ENCODE data around the gene IFFO2. TPM values are rescaled to one million over a fixed set of nuclear protein-coding genes. Genes with fewer than 3 reads are reported as not detected.

The IFFO2 gene
- total and polyA plus RNA-seq, 10 of the 15 experiments (the other 5 are each of a cell fraction or from before 2014, with no cell fraction given), result 1.2 to 18.4 (median 6.7) TPM

- Histone ChIP-seq H4K20me1 (ENCODE audit: control insufficient read depth, insufficient read depth) (no peaks in the 10 kb centered on the region), H3K4me3 (no peak overlapping the region), H3K27me3 (replicated peaks in 1 of 2; ENCODE audit: control insufficient read depth in 2 of 2, insufficient read depth in 2 of 2, low read length in 1 of 2) (no peaks in the 10 kb centered on the region), H3K79me2 (ENCODE audit: control insufficient read depth, insufficient read depth, low read length) (no peaks in the 10 kb centered on the region), H3K9ac (ENCODE audit: control insufficient read depth, insufficient read depth, low read length) (no peak overlapping the region), H3K4me2 (ENCODE audit: control insufficient read depth, insufficient read depth) (no peak overlapping the region), H3K4me1 (ENCODE audit: control insufficient read depth, insufficient read depth, low read length) (peaks cover 5% of the 10 kb centered on the region), H3K9me3 (replicated peaks; ENCODE audit: control insufficient read depth, insufficient read depth, low read length) (no peaks in the 10 kb centered on the region; the same call in 2 of the 3 replicates), H3K36me3 (ENCODE audit: control insufficient read depth in 2 of 2, insufficient read depth in 2 of 2, low read length in 1 of 2) (peaks cover 5 to 16% of the 10 kb centered on the region in 2 experiments), H3K27ac (ENCODE audit: control insufficient read depth, insufficient read depth) (no peak overlapping the region), H2AFZ (ENCODE audit: control insufficient read depth, low read depth, low read length) (no peak overlapping the region)
- ChIA-PET CTCF (interaction anchor here (0.6 to 5.4 kb wide), 45 partner anchors 10 to 336 kb away, joined by 3 to 117 read pairs (median 6); partner anchors contain the start of genes ALDH4A1, IFFO2 and UBR4), RAD21 (ENCODE audit: unreplicated experiment) (interaction anchor here (0.7 to 5.2 kb wide), 16 partner anchors 10 to 207 kb away, joined by 3 to 39 read pairs (median 6); partner anchors contain the start of genes ALDH4A1 and IFFO2), POLR2A (interaction anchor here (1.1 kb wide), 1 partner anchor 10 kb away, joined by 3 read pairs; no protein-coding TSS in a partner anchor), SMC1A (ENCODE audit: uncharacterized antibody, unreplicated experiment) (interaction anchor here (0.7 to 4.4 kb wide), 12 partner anchors 12 to 185 kb away, joined by 3 to 36 read pairs (median 6); partner anchors contain the start of gene IFFO2)
- WGBS (ENCODE audit: insufficient coverage, insufficient replicate concordance, low lambda C conversion rate, missing lambda C conversion rate), result 25% methylated on average over 21 of the region's 22 CpGs
- DNase-seq (ENCODE audit: low read depth, low spot score) (no peak), ATAC-seq (peak; percentile 98), FAIRE-seq (peak; percentile 49)
- in situ Hi-C loops (cut with MboI), result no loop called here
- BruUV-seq (replicated peaks), result no TSS peak
- intact Hi-C loops (cut with micrococcal nuclease; ENCODE audit: unreplicated experiment), result loop anchor here (2.0 to 5.0 kb wide), 2 partner anchors 39 to 60 kb away; no protein-coding TSS in a partner anchor
- TF ChIP-seq RB1 (IDR thresholded peaks at IDR 0.05; ENCODE audit: borderline replicate concordance) (peak; percentile 67; the same call in 1 of the 2 replicates), ATF3 (IDR thresholded peaks at IDR 0.05; ENCODE audit: borderline replicate concordance, extremely low read depth, low read depth, low read length) (0 out of 2 replicates have a peak, but pooled peaks have one; percentile 7), YY1 (IDR thresholded peaks at IDR 0.05; ENCODE audit: low read depth, low read length) (peak; percentile 71; the same call in 1 of the 2 replicates), BHLHE40 (IDR thresholded peaks at IDR 0.05; ENCODE audit: borderline replicate concordance in 1 of 2, low read depth in 2 of 2, low read length in 1 of 2) (peak; percentile 19 to 43; a peak in 2 of 4 replicates), IKZF2 (IDR thresholded peaks at IDR 0.05) (0 out of 4 replicates have a peak, but pooled peaks of 1 of the 2 experiments have one; percentile 12), FOXM1 (IDR thresholded peaks at IDR 0.05; ENCODE audit: low read depth, low read length) (peak; percentile 56; the same call in 1 of the 2 replicates), BACH1 (IDR thresholded peaks at IDR 0.05; ENCODE audit: borderline replicate concordance) (no peak), FOXK2 (IDR thresholded peaks at IDR 0.05) (no peak), SMARCA5 (IDR thresholded peaks at IDR 0.05) (peak; percentile 89; the same call in 1 of the 2 replicates), GATAD2B (conservative IDR thresholded peaks at IDR 0.05; ENCODE audit: low read depth) (peak; percentile 37; the same call in 1 of the 2 replicates), SMC3 (IDR thresholded peaks at IDR 0.05; ENCODE audit: borderline replicate concordance, low read length) (peak; percentile 78), RBBP5 (conservative IDR thresholded peaks at IDR 0.05) (no peak), ZNF592 (IDR thresholded peaks at IDR 0.05) (peak; percentile 79; the same call in 1 of the 2 replicates), CREB1 (IDR thresholded peaks at IDR 0.05; ENCODE audit: low read depth) (0 out of 2 replicates have a peak, but pooled peaks have one; percentile 18)
Measured at GRCh38 chr1:18913065-18913835, 43.2 kb downstream of the IFFO2 start.

Data from GM12878 (cell line).